Frontal cortex (tissue), 4 donors: ENCODE results near the gene ANKRD16. TPM values are rescaled to one million over a fixed set of nuclear protein-coding genes. Genes with fewer than 3 reads are reported as not detected.

Source experiments
- DNase-seq, 2 donors: peaks; one replicate each; pipeline ENCODE4 v3.0.0; 2012; ENCODE audit warnings: low spot score in 2 of 2
- FAIRE-seq: peaks from 2 replicates; lab custom pipeline; 2012; peaks lifted over from hg19 to GRCh38; lab: Jason Lieb, UNC
- total RNA-seq: library from RNA; depleted of rRNA; stranded (reverse); fragments of >200 nt; gene quantifications from one replicate; pipeline ENCODE4 v1.2.3, GENCODE V29; 2014
- donor health status: control.
- donor health status: control.
- donor health status: control.

ANKRD16 gene
- total RNA-seq, 1 donor from 2014 or later: 6.1 TPM

DNA sequence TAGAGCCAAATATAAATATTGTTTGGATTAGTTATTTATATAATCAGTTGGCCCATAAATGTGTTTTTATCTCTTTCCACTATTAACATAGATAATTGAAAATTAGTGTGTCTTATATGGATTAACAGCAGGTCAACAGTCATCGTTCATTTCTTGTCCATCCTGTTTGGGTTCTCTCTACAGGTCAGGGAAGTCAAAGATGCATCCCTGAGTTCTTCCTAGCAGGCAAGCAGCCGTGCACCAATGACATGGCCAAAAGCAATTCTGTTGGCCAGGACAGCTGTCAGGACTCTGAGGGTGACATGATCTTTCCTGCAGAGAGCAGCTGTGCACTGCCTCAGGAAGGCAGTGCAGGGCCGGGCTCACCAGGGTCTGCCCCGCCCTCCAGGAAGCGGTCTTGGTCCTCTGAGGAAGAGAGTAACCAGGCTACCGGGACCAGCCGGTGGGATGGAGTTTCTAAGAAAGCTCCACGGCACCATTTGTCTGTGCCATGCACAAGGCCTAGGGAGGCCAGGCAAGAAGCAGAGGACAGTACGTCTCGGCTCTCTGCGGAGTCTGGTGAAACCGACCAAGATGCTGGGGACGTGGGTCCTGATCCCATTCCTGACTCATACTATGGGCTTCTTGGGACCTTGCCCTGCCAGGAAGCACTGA lies 16.3 kb upstream of the ANKRD16 start:
- no peak for FAIRE-seq
- no peak for DNase-seq

DNA sequence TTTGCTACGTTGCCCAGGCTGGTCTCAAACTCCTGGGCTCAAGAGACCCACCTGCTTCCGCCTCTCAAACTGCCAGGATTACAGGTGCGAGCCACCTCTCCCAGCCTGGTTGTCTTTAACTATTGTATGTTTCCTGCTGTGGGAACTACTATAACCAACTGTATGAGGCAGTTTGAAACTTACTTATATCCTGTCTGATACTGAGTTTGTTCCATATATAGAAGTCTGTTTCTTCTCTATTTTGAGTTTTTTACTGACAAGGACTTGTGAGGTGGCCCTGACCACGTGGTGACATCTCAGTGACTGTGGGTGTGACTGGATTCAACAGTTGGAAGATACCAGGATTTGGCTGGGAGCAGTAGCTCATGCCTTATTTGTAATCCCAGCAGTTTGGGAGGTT lies 14.5 kb upstream of the ANKRD16 start:
- no peak for FAIRE-seq

DNA sequence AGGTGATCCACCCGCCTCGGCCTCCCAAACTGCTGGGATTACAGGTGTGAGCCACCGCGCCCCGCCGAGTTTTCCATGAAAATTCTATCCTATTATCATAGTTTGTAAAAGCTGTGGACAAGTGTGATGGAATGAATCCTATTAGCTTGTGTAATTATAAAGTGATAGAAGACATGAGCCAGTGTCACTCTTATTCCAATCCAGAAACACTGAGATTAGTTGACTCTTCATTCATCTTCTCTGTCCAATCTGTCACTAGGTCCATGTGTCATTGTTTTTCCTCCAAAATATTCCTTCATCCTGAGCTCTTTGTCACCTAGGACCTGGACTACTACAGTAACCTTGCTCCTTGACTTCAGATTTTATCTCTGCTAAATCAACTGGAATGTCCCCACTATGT lies 13.9 kb upstream of the ANKRD16 start:
- FAIRE-seq (no peak), DNase-seq (no peak)

More for the DNA sequence above, 14.5 kb upstream of the ANKRD16 start:
- no peak for DNase-seq

DNA sequence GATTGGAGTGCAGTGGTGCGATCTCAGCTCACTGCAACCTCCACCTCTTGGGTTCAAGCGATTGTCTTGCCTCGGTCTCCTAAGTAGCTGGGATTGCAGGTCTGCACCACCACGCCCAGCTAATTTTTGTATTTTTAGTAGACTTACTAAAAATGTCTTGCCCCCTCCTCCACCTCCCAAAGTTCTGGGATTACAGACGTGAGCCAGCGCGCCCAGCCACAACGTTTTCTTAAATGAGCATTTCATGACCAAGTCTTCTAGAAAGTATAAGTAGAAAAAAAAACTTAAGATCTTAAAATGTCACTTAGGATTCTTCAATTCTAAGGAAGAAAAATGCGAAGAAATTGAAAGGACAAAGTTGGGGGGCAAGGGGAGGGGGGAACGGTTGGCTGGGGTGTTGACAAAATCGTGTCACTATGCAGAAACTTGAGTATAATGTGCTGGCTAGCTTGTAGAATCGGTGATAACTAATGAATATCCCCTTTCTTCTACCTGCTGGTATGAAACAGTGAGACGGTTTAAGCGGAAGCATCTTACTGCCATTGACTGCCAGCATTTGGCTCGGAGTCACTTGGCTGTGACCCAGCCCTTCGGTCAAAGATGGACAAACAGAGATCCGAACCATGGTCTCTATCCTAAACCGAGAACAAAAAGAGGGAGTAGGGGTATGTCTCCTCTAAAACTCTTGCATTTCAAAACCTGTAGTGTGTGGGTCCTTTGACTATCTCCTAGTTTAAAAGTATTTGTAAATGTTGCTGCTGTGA lies 13.0 kb upstream of the ANKRD16 start:
- no peak for DNase-seq
- FAIRE-seq: no peak

DNA sequence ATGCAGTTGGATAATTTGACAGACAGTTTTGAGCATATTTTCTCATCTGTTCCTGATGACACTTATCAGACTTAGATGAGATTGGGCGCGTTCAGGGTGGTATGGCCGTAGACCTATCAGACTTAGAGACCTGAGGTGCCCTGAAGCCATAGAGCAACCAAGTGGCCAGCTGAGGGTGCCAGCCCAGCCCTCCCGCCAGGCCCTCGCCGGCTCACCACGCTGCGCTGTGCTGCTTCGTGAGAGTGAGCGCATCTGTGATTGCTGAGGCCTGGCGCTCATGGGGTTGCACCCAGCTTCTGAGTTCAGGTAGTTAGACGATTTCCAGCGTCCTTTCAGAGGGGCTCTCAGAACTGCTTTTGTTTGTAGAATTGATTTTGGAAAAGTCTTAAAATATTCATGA lies 10.6 kb upstream of the ANKRD16 start:
- no peak for FAIRE-seq
- no peak for DNase-seq

DNA sequence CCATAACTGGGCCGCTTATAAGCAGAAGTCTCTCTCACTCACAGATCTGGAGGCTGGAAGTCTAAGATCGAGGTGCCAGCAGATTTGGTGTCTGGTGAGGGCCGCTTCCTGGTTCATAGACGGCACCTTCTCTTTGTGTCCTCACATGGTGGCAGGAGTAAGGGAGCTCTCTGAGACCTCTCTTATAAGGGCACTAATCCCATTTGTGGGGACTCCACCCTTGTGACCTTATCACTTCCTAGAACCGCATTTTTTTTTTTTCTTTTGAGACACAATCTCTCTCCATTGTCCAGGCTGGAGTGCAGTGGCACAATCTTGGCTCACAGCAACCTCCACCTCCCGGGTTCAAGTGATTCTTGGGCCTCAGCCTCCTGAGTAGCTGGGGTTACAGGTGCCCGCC lies 8.5 kb upstream of the ANKRD16 start:
- DNase-seq (no peak), FAIRE-seq (no peak)

DNA sequence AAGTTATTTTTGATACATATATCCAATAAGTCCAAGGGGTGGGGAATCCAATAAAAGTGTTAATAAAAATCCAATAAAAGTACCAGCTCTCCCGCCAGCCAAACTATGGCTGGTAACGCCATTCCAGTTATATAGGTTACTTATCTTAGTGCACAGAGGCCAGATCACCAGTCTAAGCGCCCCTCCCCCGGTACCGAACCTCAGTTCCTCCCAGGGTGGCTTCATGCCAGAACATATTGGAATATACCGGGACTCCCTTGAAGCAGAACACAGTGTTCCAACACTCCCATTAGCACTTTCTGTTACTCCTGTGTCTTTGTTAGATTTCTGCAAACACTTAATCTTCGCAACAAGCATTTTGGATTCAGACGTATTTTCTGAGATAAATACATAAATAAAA lies 7.8 kb upstream of the ANKRD16 start:
- DNase-seq (no peak), FAIRE-seq (no peak)

DNA sequence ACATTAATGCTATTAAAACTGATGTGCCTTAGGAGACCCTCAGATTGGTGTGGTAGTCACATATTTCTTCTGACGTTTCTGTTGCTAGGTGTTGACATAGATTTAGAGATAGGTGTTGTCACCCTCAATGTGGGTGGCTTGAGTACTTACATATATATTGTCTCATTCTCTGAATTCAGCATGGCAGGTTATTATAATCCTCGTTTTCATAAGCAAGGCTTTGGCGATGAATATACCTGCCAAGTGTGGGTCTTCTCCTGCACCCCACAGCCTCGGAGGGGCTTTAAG lies 7.3 kb upstream of the ANKRD16 start:
- FAIRE-seq (no peak), DNase-seq (no peak)

DNA sequence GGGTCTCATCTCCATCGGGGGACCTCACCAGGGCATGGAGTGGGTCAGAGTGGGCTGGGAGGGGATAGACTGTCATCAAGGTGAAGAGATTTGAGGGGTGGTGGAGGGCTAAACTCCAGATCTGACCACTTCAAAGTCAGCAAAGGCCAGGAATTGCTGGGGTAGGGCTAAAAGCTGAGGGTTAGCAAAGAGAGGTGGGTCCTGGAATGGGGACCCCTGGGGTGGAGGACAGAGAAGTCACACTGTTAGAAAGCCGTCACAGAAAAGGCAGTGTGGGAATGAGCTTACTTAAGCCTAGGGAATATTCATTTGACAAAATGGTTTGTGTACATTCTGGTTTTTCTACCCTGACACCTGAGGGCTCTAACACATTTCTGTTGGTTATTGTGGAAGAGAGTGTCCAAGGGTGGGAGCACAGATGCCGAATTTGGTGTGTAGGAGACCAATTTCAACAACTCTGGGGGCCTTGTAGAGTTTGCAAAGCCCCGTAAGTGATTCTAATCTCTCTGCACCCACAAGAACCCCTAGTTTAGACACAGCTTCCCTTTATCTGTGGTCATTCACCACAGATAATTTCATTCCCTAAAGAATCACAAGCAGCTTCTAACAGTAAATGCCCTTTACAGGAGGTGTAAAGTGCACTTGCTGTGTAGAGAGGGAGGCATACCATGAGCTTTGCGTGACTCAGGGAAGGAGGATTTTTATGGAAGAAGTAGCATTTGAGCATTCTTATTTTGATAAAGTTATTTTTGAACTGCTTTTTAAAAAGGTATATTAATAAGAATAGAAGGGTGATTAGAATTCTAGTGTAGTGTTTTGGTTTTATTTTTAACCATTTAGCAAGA lies 6.7 kb upstream of the ANKRD16 start:
- no peak for DNase-seq
- no peak for FAIRE-seq

DNA sequence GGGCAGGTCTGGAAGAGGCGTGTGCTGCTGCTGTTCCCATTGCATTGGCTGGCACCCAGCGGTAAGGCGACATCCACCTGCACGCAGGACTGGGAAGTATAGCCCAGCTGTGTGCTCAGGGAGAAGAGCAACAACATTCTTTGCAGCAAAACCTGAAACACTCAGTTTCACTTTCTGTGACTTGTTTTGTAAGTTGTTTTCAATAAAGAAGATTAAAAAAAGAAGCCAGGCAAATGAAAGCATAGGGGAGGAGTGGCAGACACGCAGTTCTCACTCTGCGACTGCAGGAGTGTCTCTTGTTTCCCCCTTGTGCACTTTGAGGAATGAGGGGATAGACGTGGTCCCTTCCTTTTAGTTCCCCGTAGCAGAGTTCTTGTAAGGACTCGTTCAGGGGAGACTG lies 6.1 kb upstream of the ANKRD16 start:
- FAIRE-seq: no peak
- DNase-seq: no peak

DNA sequence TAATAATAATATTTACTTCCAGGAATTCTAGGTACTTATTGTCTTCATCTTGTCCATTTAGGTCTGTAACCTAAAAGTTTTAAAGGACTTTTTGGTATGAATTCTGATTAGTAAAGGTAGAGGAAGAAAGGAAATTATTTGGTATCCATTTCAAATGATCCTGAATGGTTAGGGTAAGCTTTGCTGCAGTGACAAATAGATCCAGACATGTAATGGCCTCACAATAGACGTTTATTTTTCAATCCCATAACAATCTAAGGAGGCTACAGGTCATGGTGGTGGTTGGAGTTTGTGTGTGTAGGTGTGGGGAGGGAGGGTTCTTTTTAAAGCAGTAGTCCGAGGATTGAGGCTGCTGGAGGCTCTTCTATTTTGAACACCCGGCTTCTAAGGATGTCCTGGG lies 5.7 kb upstream of the ANKRD16 start:
- DNase-seq (no peak), FAIRE-seq (no peak)

DNA sequence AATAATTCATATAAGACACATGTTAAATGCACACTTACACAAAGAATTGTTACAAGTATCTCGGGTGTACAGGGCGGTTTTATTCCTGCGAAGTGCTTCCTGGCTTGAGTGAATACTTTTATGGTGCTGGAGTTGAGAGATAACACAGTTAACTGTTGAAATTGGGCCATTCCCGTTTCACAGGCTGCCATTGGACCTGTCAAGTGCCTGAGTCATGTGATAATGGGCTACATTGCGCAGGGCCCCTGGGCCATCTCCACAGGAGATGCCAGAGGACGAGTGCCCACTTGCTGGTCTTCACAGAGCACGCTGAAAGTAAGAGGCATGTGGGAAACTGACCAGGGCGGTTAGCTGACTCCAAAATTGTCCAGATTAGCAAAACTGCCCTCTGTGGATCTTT lies 5.2 kb upstream of the ANKRD16 start:
- FAIRE-seq: no peak
- DNase-seq: no peak

DNA sequence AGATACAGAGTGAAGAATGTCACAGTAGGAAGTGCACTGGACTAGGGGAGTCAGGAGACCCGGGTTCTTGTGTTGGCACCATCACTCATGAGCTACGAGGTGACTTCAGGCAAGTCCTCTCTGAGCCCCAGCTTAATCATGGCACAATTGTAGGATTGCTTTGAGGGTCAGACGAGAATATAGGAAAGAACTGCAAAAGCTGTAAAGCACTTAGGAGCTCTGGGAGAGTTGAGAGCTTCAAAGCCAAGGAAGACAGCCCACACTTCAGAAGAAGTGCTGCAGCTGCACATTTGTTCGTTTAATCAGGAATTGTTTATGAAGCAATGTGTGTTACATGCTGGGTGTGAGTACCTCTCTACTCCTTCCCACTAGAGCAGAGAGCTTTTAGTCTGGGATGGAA lies 4.7 kb upstream of the ANKRD16 start:
- no peak for FAIRE-seq

DNA sequence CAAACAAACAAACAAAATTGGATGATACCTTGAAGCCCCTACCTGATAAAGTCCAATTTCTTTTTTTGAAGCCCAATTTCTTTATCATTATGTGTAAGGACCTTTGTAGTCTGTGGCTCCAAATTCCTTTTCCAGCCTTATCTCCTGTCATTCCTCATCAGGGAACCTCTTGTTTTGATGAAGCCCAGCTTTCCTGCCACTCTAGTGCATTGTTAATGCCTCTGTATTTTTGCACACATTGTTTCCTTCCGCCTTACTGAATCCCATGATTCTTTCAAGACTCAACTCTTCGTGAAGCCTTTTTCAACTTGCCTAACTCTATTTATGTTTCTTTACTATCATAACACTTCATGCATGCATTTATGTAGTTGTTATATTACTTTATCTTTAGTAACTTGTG lies 3.6 kb upstream of the ANKRD16 start:
- FAIRE-seq (no peak), DNase-seq (no peak)

More for the DNA sequence above, 4.7 kb upstream of the ANKRD16 start:
- DNase-seq: no peak

DNA sequence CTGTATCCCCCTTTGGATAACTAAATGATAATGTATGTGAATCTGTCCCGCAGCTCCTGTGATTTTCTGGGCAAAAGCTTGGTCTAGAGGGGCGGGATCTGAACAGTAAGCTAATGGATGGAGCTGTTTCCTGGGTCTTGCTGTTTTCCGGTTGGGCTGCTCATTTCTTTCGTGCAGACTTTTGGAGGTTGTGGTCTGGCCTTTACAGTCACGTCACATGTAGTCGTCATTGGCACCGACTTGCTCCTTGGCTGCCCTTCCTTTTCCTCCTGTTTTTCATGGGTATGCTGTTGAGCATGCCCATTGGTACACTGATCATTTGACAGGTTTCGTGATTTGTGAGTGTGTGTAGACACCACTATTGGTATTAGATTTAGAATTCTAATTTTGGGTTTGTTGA lies 2.3 kb upstream of the ANKRD16 start:
- DNase-seq (no peak), FAIRE-seq (no peak)

DNA sequence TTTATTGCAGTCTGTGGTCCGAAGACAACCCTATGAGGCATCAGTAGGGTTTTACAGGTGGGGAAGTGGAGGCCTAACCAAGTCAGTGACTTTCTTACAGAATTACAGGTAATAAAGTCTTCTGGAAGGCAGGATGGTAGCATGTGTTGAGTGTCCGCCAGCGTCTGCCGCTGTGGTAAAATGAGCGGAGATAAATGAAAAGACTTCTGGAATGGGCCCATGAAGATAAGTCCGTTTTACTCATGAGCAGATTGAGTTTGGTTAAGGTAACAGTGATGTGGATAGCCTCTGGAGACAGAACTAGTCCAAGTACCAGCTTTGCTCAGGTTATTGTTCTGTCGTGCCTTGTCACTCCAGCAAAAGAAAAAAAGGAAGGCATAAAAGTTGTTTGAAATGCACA lies 1.3 kb upstream of the ANKRD16 start:
- FAIRE-seq: no peak
- no peak for DNase-seq

DNA sequence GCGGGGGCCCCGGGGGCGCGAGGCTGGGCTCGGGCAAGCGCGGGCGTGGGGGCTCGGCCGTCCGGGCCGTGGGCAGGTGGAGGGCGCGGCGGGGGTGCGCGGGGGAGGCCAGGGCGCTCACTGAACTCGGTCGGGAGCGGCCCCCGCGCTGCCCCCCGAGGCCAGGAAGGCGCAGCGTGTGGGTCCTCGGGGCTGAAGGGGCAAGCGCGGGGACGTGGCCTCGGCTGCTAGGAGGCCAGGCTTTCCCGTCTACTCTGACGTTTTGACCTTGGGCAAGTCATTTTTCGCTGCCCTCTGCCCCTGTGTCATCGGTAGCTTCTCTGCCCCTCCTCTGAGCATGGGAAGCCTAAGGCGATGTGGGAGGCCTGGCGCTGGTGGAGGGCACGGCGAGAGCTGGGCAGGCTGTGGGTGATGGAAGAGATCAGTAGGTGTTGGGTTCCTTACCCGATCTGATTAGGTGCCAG lies 791 bp upstream of the ANKRD16 start:
- no peak for FAIRE-seq
- no peak for DNase-seq

DNA sequence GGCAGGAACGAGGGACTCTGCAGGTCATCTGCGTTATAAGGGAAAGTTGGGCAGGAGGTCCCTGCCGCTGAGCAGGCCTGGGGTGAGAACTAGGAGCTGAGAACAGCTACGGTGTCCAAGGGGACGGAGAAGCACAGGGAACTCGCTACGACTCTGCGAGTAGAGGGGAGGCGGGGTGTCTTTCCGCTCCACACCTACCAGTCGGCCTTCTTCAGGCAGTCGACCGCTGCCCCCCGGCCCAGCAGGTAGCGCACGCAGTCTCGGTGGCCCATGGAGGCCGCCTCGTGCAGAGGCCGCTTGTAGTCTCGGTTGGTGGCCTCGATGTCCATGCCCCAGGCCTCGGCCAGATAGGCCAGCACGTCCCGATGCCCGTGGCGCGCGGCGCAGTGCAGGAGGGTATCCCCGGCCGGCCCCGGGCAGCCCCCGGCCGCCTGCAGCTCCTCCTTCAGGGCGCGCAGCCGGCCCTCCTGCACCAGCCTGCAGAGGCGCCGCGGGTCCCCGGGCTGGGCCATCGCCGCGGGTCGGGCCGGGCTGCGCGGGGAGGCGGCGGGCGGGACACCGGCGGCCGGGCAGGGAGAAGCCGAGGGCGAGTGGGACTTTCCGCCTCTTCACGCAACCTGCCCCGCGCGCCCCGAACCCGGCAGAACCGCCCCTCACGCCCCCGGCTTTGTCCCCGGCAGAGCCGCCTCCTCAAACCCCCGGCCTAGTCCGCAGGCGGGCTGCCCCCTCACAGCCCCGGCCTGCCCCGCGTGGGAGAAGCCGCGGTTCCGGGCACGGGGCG lies 660 bp downstream of the ANKRD16 start:
- DNase-seq: no peak
- no peak for FAIRE-seq

DNA sequence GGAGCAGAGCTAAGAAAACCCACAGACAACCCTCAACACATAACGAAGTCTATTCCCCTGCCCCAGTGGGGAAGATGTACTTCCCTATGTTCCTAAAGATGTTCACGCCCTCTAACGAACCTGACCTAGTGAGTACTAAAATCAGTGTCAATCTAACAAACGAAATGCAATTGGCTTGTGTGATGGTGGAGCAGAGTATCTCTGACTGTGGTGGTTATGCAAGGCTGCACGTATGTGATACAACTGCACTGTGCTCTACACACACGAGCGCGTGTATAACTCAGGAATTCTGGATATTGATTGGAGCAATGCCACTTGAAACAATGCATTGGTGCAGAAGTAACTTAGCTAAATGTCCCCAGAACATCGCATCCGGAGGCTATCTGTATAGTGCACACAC lies 1.3 kb downstream of the ANKRD16 start:
- DNase-seq (no peak), FAIRE-seq (no peak)

DNA sequence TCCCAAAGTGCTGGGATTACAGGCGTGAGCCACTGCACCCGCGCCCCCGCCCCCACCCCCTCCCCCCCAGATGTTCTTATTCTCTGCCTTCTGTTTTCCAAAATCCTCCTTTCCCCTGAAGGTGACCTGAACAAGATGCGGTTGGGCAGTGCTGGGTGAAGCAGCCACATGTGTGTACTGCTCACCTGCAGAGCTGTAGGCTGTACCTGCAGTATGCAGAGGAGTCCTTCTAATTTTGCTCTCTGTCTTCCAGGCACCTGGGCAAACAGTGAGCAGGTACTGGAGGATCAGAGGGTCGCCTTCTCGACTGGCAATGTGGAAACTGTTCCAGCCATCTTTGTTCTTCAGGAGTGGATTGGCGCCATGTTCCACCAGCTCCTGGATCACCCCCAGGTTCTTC lies 2.1 kb downstream of the ANKRD16 start:
- no peak for DNase-seq
- FAIRE-seq: no peak
